Erythroblast (primary cell): ENCODE measurements around the gene RTN3.

Source experiments
- GATA1 ChIP-seq: IDR thresholded peaks from 2 replicates; pipeline ENCODE4 v1.6.1; 2011; ENCODE audit warnings: low read depth, mild to moderate bottlenecking, control low read depth, low read length, moderate library complexity
- POLR2A ChIP-seq: IDR thresholded peaks from 2 replicates; pipeline ENCODE4 v1.6.1; 2011; ENCODE audit warnings: mild to moderate bottlenecking, low read length

- TF ChIP-seq POLR2A (no peak), GATA1 (no peak)
These were observed 28.6 kb upstream of the RTN3 start for GRCh38 chr11:63652671-63653070.
